K562 (cell line): Measurements from ENCODE around the gene GULP1. TPM values are rescaled to one million over a fixed set of nuclear protein-coding genes. Genes with fewer than 3 reads are reported as not detected.

ENCODE experiments used
- ATAC-seq: fragments of 200-7000 bp; cut with Tn5 transposase; 3 replicates; pipeline ENCODE4 v1.9.1; 2020; ENCODE audit warnings: moderate library complexity
- BruUV-seq: library from RNA; stranded (reverse); fragments of 400-500 nt; replicated peaks from 2 replicates; lab custom pipeline; 2021; lab: Mats Ljungman, UMichigan
- CTCF ChIA-PET: fragments of 300-600 bp; formaldehyde crosslinking; extraction: SDS; loops from one replicate; lab custom pipeline; 2021; ENCODE audit warnings: low intra/inter-chr PET ratio; lab: Yijun Ruan, JAX
- POLR2A ChIA-PET: fragments of 300-600, 350-650 bp; sonication (Branson Sonifier 250); formaldehyde crosslinking; extraction: SDS; loops from one replicate; lab custom pipeline; 2021; ENCODE audit warnings: antibody characterized with exemption, inconsistent platforms; lab: Yijun Ruan, JAX
- DNase-seq, 4 experiments: peaks; one replicate each; pipeline versions ENCODE4 v3.0.0 to v3.0.0-alpha.2; 2011 to 2018; ENCODE audit warnings: low spot score in 3 of 4, mixed read lengths in 3 of 4; ENCODE audit errors: extremely low read depth in 1 of 4
- FAIRE-seq: peaks from 2 replicates; lab custom pipeline; 2011; peaks lifted over from hg19 to GRCh38; lab: Jason Lieb, UNC
- H2AFZ ChIP-seq: 2 replicates; pipeline ENCODE4 v1.6.0; 2011; ENCODE audit warnings: low read depth, low read length, control low read depth, inconsistent platforms
- H3K27ac ChIP-seq: fragments of 200-600 bp; 3 replicates; pipeline ENCODE4 v1.8.0; 2011; ENCODE audit warnings: low read depth, mild to moderate bottlenecking, control low read depth, inconsistent platforms, low read length, moderate library complexity, mixed read lengths; ENCODE audit errors: extremely low read depth
- H3K27me3 ChIP-seq, 2 experiments: fragments of 300-600 bp in 1 of 2; 2 replicates in 1 of 2; 3 replicates in 1 of 2; pipeline versions ENCODE4 v1.6.0 to v1.8.0; 2011; ENCODE audit warnings: inconsistent platforms in 2 of 2, low read length in 2 of 2, mild to moderate bottlenecking in 1 of 2, mixed read lengths in 1 of 2, moderate library complexity in 1 of 2; ENCODE audit not compliant: control insufficient read depth in 2 of 2, insufficient read depth in 2 of 2
- H3K36me3 ChIP-seq: fragments of 300-600 bp; 3 replicates; pipeline ENCODE4 v1.8.0; 2011; ENCODE audit warnings: mild to moderate bottlenecking, low read length, inconsistent platforms; ENCODE audit not compliant: control insufficient read depth, insufficient read depth
- H3K4me1 ChIP-seq, 2 experiments: fragments of 200-600 bp in 1 of 2; replicated peaks in 1 of 2; 2 replicates in 1 of 2; 3 replicates in 1 of 2; pipeline versions ENCODE4 v1.5.1 to v1.8.0; 2011; ENCODE audit warnings: inconsistent platforms in 2 of 2, low read length in 2 of 2, mild to moderate bottlenecking in 1 of 2, mixed read lengths in 1 of 2, moderate library complexity in 1 of 2; ENCODE audit not compliant: control insufficient read depth in 2 of 2, insufficient read depth in 2 of 2
- H3K4me2 ChIP-seq: 2 replicates; pipeline ENCODE4 v1.6.1; 2011; ENCODE audit warnings: low read length, control low read depth, inconsistent platforms, mixed read lengths; ENCODE audit not compliant: insufficient read depth
- H3K4me3 ChIP-seq: fragments of 200-600 bp; sonication (generic), shearing (Covaris generic); 2 replicates; pipeline ENCODE4 v1.5.1; 2016; ENCODE audit warnings: control low read depth, inconsistent platforms
- H3K79me2 ChIP-seq: fragments of 200-600 bp; 3 replicates; pipeline ENCODE4 v1.8.0; 2011; ENCODE audit warnings: low read length, inconsistent platforms; ENCODE audit not compliant: control insufficient read depth, insufficient read depth
- H3K9ac ChIP-seq, 2 experiments: 2 replicates each; pipeline versions ENCODE4 v1.6.0 to v1.6.1; 2011; ENCODE audit warnings: low read depth in 2 of 2, low read length in 2 of 2, control low read depth in 1 of 2, inconsistent platforms in 1 of 2, mild to moderate bottlenecking in 1 of 2, mixed read lengths in 1 of 2; ENCODE audit not compliant: insufficient read depth in 1 of 2
- H3K9me1 ChIP-seq: one replicate; pipeline ENCODE4 v1.6.0; 2011; ENCODE audit warnings: inconsistent platforms, mild to moderate bottlenecking, low read length, moderate library complexity; ENCODE audit not compliant: control insufficient read depth, insufficient read depth
- H3K9me3 ChIP-seq: replicated peaks from 2 replicates; pipeline ENCODE4 v1.5.1; 2011; ENCODE audit warnings: low read depth, low read length, inconsistent platforms; ENCODE audit not compliant: control insufficient read depth, insufficient read depth
- H4K20me1 ChIP-seq: replicated peaks from 2 replicates; pipeline ENCODE4 v1.6.1; 2011; ENCODE audit warnings: low read length, inconsistent platforms, mixed read lengths; ENCODE audit not compliant: control insufficient read depth, insufficient read depth
- ARID3B ChIP-seq: fragments of 250-450 bp; sonication (Bioruptor Pico); IDR thresholded peaks from 2 replicates; pipeline ENCODE4 v1.4.0; 2020; ENCODE audit warnings: borderline replicate concordance
- EP400 ChIP-seq: fragments of 450-650 bp; IDR thresholded peaks from 2 replicates; pipeline ENCODE4 v1.6.1; 2017; ENCODE audit warnings: antibody characterized with exemption, mild to moderate bottlenecking, moderate library complexity
- ERF ChIP-seq: fragments of 450-650 bp; formaldehyde crosslinking; IDR thresholded peaks from 2 replicates; pipeline ENCODE4 v1.4.0; 2020; ENCODE audit warnings: mild to moderate bottlenecking, mixed read lengths
- HES1 ChIP-seq: fragments of 450-650 bp; IDR thresholded peaks from 2 replicates; pipeline ENCODE4 v1.6.1; 2016; ENCODE audit warnings: low read depth, mild to moderate bottlenecking, moderate library complexity
- SMAD1 ChIP-seq: fragments of 150-350 bp; IDR thresholded peaks from 2 replicates; pipeline ENCODE4 v1.6.1; 2014; ENCODE audit warnings: low read length, low read depth; ENCODE audit not compliant: partially characterized antibody
- TCF7L2 ChIP-seq: fragments of 150-350 bp; IDR thresholded peaks from 2 replicates; pipeline ENCODE4 v1.6.1; 2016; ENCODE audit warnings: low read depth, mild to moderate bottlenecking, low read length, moderate library complexity
- TRIM28 ChIP-seq: fragments of 450-650 bp; IDR thresholded peaks from 2 replicates; pipeline ENCODE4 v1.6.1; 2017
- ZBTB40 ChIP-seq, 2 experiments: fragments of 450-650 bp in 1 of 2; sonication (generic) in 1 of 2; formaldehyde crosslinking in 1 of 2; IDR thresholded peaks; 2 replicates each; pipeline versions ENCODE4 v1.7.1 to v1.9.0; 2016 to 2022; ENCODE audit warnings: inconsistent platforms in 1 of 2, mild to moderate bottlenecking in 1 of 2, missing genetic modification reagents in 1 of 2
- ZNF239 ChIP-seq: fragments of 250-450 bp; sonication (Bioruptor Pico); IDR thresholded peaks from 2 replicates; pipeline ENCODE4 v1.4.0; 2020; ENCODE audit warnings: mild to moderate bottlenecking
- WGBS: fragments of 100-300 bp; shearing (Covaris generic); methylation state at CpG from one replicate; pipeline ENCODE4 v1.1.6; 2016; ENCODE audit warnings: low coverage, mixed read lengths; ENCODE audit not compliant: insufficient coverage; ENCODE audit errors: missing lambda C conversion rate; 5-methylcytosine and 5-hydroxymethylcytosine counted together
- in situ Hi-C: fragments of 300-500 bp; cut with MboI; formaldehyde crosslinking; loops from 4 replicates; pipeline ENCODE4 v1.15.0; 2018; ENCODE audit warnings: inconsistent platforms, mixed read lengths
- intact Hi-C: fragments of 100-400 bp; cut with micrococcal nuclease; formaldehyde crosslinking; loops from 2 replicates; pipeline ENCODE4 v1.14.2; 2022
- polyA plus RNA-seq, 8 experiments: library from polyadenylated mRNA; depleted of rRNA in 4 of 8; stranded (reverse) in 5 of 8; unstranded in 3 of 8; fragments of >200 nt; fragmentation: Nextera tagmentation in 2 of 8; fragmentation: Illumina TruSeq in 1 of 8; extraction: Ambion mirVana in 2 of 8; extraction: Trizol in 1 of 8; gene quantifications; 2 replicates each; pipeline versions ENCODE4 v1.2.1 to v1.2.3, GENCODE V29; 2011 to 2014; ENCODE audit warnings: inconsistent platforms in 1 of 8, missing spikeins in 1 of 8
- total RNA-seq, 7 experiments: library from RNA; depleted of rRNA in 6 of 7; stranded (reverse); fragments of >200 nt in 6 of 7; fragmentation: Illumina TruSeq in 2 of 7; extraction: Trizol in 2 of 7; gene quantifications; 2 replicates each; pipeline versions ENCODE4 v1.2.1 to v1.2.3, GENCODE V29; 2011 to 2021; ENCODE audit warnings: low replicate concordance in 1 of 7

GULP1 gene
- total and polyA plus RNA-seq, 9 of the 15 experiments (the other 6 are each of a cell fraction or from before 2014, with no cell fraction given) = 8.5 to 25.3 (median 19.5) TPM

- no peaks in the 10 kb centered on the region; the same call in 1 of the 2 replicates for H3K9me3 ChIP-seq
- no peak overlapping the region for H3K4me2 ChIP-seq
- H3K79me2 ChIP-seq = no peaks in the 10 kb centered on the region
- POLR2A ChIA-PET = no interaction called here
- no peaks in the 10 kb centered on the region for H3K36me3 ChIP-seq
- DNase-seq (no peak), ATAC-seq (no peak), FAIRE-seq (no peak)
- in situ Hi-C loops (loop anchor here (25.0 kb wide), 1 partner anchor 931 kb away; no protein-coding TSS in a partner anchor), intact Hi-C loops (loop anchor here (10.0 kb wide), 2 partner anchors 674 to 934 kb away; no protein-coding TSS in a partner anchor)
- H4K20me1 ChIP-seq = no peaks in the 10 kb centered on the region
- H3K27ac ChIP-seq = no peak overlapping the region
- H3K4me1 ChIP-seq = no peaks in the 10 kb centered on the region
- no peaks in the 10 kb centered on the region for H3K9me1 ChIP-seq
- no TSS peak for BruUV-seq
- H3K27me3 ChIP-seq = no peaks in the 10 kb centered on the region
- CTCF ChIA-PET = no interaction called here
- H3K4me3 ChIP-seq = no peak overlapping the region
- no CpG with 5 or more reads among the region's 1 CpG for WGBS
- H3K9ac ChIP-seq = no peak overlapping the region
- no peak overlapping the region for H2AFZ ChIP-seq
- TF ChIP-seq ERF (no peak), EP400 (no peak), ZNF239 (no peak), TRIM28 (no peak), SMAD1 (no peak), ZBTB40 (IDR thresholded peaks at IDR 0.05) (no peak), ZBTB40 (CRISPR knock-in tag; IDR thresholded peaks at IDR 0.05) (no peak), TCF7L2 (no peak), HES1 (no peak), ARID3B (CRISPR knock-in tag) (no peak)
These were observed 226.7 kb downstream of the GULP1 start for GRCh38 chr2:188518381-188518780.
